NT2/D1 (cell line): ENCODE data around the gene ARMC6.

Experiments used
- SUZ12 ChIP-seq: IDR thresholded peaks from 2 replicates; pipeline ENCODE4 v1.6.1; 2011; ENCODE audit not compliant: insufficient read length, insufficient read depth; ENCODE audit errors: extremely low read depth
- YY1 ChIP-seq: IDR thresholded peaks from 2 replicates; pipeline ENCODE4 v1.6.1; 2011; ENCODE audit not compliant: insufficient read length, insufficient read depth
- ZNF274 ChIP-seq: IDR thresholded peaks from 2 replicates; pipeline ENCODE4 v1.6.1; 2011; ENCODE audit warnings: mild to moderate bottlenecking, low read depth, low read length

DNA sequence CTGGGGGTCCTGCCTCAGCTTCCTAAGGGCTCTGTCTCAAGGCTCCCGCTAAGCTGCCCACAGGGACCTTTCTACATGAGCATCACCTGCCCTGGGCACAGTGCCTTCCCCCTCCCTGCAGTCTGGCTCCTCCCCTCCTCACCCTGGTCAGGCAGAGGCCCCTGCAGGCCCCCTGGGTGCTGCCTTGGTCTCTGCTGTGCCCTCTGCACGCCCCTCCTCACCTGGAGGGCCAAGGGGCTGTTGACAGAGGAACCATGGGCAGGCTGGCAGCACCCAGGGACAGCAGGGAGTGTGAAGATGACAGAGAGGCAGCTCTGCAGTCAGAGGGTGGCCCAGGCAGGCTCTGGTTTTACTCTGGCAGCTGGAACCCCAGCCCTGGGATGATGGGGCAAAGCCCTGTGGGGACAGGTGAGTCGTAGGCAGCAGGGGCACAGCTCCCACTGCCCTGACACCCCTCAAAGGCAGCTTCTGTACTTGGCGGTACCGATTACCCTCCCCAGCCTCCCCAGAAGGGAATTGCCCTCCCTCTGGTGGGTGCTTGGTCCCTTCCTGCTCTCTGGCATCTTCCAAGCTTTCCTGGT, 43.2 kb upstream of the ARMC6 start:
- TF ChIP-seq ZNF274 (no peak), YY1 (no peak), SUZ12 (no peak)
